GM19193 (cell line): Measurements from ENCODE around the gene TMPRSS6.

ENCODE experiments used
- POLR2A ChIP-seq: IDR thresholded peaks from 4 replicates; pipeline ENCODE4 v1.6.1; 2011; ENCODE audit not compliant: insufficient read depth, insufficient read length; ENCODE audit errors: extremely low read depth

The TMPRSS6 gene

DNA sequence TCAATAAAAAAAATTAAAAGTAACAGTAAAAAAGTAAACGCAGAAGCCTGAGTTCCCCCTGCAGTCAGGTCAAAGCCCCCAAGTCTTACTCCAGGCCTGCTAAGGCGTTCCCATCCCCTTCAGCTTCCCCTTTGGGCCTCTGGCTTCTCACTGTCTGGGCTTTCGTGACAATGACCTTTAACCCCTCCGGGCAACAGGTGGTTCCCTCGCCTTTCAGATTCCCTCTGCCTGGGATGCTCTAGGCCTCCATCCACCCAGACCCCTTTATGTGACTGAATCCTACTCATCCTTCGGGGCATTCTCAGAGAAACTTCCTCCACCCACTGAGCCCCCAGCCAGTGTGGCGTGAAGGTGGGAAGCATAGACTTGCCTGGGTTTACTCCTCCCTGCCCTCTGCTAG is 82.0 kb downstream of the TMPRSS6 start:
- no peak for TF ChIP-seq POLR2A

DNA sequence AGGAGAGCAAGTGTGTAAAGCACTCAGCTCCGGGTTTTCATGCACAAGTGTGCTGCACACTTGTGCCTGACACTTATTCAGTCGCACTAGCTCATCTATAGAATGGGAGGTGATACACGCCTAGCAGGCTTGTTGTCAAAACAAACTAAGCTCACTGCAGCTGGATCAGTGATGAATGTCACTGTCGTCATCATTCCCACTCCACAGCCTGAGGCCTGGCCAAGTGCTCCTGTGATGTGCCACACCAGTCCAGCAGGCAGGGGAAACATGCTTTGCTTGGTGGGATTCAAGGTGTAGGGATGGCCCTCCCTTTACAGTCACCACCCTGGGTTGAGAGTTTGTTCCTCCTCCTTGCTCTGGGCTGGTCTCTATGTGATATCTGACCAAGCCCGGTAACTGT is 83.2 kb downstream of the TMPRSS6 start:
- TF ChIP-seq POLR2A = no peak

DNA sequence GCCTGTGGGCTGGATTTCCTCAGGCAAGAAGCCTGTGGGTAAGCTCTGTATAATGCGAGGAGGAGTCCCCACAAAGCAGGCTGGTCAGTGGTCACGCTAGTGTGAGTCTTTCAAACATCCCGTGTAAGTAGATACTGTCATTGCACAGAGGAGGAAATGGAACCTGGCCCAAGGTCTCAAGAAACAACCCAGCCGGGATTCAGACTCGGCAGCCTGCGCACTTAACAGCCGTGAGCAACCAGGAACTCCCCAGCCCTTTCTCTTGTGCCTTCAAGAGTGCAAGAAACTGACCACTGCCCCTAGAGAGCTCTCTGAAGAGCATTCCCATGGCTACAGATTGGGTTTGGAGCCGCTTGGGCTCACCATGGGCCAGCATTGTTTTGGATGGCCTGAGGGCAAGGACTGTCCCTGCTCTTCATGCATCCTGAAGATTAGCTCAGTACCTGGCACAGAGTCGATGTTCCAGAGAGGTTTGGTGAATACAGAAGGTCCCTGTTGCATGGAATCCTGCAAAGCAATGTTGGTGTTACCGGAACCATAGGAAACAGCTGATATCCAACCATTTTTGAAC is 83.9 kb downstream of the TMPRSS6 start:
- no peak for TF ChIP-seq POLR2A

DNA sequence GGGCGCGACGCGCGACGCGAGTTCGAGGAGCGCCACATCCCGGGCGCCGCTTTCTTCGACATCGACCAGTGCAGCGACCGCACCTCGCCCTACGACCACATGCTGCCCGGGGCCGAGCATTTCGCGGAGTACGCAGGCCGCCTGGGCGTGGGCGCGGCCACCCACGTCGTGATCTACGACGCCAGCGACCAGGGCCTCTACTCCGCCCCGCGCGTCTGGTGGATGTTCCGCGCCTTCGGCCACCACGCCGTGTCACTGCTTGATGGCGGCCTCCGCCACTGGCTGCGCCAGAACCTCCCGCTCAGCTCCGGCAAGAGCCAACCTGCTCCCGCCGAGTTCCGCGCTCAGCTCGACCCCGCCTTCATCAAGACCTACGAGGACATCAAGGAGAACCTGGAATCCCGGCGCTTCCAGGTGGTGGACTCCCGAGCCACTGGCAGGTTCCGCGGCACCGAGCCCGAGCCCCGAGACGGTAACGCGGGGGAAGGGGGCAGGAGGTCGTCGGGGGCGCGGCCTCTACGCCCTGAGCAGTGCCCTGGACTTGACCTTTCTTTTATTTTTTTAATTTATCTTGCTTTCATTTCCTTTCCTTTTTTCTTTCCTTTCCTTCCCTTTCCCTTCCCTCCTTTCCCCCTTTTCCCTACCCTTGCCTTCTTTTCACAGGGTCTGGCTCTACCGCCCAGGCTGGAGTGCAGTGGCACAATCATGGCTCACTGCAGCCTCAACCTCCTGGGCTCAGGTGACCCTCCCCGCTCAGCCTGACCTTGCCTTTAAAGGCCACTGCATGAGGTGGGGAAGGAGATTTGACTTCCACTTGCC is 85.0 kb downstream of the TMPRSS6 start:
- TF ChIP-seq POLR2A = no peak

DNA sequence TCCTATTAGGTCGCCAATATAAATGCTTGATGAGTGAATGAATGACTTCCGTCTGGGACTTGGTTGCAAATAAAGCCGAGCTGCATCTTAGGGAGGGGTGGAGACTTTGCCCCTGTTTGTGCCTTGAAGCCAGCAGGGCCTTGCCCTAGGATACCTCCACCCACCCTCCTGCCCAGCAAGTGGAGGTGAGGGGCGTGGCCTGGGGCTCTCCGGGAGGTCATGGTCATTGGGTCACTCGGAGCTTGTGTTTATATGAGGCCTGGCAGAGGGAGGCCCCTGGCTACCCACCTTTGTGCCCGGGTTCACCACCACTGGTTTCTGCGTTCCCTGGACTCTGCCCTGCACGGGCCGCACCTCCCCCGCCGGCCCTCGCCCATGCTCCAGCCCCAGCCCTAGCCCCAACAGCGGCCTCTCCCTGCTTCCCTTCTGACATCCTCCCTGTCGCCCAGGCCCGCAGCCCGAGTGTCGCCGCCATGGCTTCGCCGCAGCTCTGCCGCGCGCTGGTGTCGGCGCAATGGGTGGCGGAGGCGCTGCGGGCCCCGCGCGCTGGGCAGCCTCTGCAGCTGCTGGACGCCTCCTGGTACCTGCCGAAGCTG is 85.7 kb downstream of the TMPRSS6 start:
- TF ChIP-seq POLR2A = no peak

DNA sequence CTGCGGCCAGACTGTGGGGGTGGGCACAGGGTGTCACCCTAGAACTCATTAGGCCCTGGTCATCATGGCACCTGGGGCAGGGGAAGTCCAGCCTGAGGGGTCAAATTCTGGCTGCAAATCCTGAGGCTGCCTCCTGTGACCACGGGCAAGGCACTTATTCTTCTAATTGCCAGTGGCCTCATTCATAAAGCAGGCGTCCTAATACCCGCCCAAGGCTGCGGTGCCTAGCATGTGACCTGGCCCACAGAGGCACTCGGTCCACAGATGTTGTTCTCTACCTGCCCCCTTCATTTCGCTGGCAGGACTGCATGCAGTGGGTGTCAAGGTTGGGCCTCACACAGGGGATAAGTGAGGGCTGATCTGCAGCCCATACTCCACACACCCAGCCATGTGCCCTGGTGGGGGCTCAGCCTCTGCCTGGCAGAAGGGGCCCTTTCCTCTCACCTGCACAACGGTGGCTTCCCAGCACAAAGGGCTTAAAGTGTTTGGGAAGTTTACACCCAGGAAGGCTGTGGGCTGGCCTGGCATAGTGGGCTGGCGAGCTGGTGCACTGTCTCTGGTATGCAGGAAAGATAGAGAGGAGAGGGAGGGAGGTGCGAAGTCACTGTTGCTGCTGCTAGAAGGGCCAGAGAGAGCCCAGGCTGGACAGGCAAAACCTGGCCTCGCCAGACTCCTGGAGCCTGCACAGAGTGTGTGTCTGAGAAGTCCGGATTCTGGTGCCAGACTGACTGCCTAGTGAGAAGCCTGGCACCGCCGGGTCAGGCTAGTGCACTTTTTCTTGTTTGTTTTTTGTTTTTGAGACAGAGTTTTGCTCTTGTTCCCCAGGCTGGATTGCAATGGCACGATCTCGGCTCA is 86.8 kb downstream of the TMPRSS6 start:
- TF ChIP-seq POLR2A = no peak

DNA sequence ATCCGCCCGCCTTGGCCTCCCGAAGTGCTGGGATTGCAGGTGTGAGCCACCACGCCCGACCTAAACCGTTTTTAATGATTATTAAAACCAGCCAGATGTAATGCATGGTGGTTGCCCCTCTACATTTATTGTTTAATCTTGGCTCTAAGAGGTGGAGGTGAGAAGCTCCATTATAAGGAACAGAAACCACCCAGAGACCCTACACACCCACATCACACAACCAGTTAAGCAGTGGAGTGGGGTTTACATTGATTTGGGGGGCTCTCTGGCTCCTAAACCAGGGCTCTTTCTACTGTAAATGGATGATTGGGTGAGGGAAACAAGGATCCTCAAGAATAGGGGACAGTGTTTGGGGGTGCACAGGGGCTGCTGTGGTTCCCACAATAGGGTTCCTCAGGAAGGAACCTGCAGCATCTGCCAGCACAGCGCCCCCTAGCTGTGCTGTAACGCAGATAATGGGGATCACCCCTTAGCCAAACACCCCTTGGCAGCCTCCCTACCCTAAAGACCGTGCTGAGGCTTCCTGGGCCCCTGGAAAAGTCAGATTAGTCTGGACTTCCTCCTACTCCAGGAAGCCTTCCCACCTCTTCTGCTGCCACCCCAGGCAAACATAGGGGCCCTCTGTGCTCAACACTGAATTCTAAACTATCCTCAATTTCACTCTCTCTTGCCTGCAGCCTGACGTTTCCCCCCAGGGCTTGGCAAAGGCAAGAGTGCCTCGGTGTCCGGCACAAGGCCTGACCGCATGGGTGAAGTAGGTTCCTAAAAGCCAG is 87.6 kb downstream of the TMPRSS6 start:
- TF ChIP-seq POLR2A = no peak

DNA sequence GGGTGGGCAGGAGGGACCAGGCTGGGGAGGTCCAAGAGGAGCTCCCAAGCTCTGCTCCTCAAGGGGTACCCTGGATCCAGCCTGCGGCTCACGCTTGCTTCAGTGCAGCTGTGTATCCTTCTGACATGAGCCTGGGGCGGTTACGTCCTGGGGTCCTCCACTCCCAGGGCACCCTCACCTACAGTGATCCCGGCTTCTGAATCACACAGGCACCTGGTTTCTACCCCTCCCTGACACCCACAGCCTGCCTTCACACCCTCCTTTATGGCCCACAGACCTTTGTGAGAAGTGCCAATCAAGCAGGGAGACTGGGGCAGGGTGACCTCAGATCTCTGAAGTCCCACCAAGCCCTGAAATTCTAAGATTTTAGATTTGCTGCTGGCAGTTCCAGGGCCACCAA is 88.5 kb downstream of the TMPRSS6 start:
- no peak for TF ChIP-seq POLR2A

DNA sequence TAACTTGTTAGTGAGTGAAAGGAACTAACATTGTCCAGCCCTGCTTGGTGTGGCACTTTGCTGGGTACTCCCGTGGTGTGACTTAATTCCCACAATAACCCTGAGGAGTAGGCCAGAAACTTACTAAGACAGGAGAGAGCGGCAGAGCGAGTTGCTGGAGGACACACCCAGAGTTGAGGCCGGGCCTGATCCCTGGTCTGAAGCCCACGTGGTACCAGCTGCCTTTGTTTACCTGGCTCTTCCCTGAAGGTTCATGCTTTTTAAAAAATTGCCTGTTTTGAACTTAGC is 89.4 kb downstream of the TMPRSS6 start:
- TF ChIP-seq POLR2A = no peak

DNA sequence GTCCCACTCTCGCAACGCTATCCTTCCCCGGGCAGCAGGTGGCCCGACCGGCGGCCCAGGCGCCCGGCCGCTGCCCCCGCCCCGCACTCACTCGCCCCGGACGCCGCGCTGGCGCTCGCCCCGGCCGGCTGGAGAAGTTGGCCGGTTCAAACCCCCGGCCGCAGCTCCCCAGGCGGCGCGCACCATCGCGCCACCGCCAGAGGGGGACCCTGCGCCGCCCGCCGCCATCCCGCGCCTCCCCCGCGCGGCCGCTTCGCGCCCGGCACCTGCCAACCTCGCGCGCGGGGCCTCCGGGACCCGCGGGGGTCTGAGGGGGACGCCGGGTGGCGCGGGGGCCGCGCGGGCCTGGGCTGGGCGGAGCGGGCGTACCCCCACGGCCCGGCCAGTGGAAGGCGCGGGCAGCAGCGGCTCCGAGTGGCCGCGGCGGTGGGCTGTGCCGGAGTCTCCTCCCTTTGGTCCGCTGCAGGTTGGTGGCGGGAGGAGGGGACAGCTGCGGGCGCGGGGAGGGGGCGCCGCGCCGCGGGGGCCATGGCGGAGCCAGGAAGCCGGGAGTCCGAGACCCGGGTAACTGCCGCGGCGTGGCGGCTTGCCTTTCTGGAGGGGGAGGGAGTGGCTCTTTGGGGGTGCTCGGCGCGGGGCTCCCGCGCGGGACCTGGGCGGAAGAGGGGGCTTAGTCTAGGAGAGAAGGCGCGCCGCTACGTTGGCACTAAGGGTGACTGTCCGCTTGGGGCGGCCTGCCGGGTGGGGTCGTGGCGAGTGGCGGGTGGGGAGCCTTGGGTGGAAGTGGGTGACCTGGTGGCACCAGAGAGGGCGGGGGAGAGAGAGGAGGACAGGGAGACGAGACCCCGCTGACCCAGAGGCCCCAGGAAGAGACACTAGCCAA is 90.0 kb downstream of the TMPRSS6 start, which contains the start of the genes MPST and TST:
MPST (plus strand) TSS at position 434 of the 883 bp plus-strand sequence; CDS start at position 529, 95 bp downstream.
TST (minus strand) TSS at position 139 of the 883 bp plus-strand sequence. CDS start 715 bp downstream, outside the sequence.
- peak; percentile 68 for TF ChIP-seq POLR2A

DNA sequence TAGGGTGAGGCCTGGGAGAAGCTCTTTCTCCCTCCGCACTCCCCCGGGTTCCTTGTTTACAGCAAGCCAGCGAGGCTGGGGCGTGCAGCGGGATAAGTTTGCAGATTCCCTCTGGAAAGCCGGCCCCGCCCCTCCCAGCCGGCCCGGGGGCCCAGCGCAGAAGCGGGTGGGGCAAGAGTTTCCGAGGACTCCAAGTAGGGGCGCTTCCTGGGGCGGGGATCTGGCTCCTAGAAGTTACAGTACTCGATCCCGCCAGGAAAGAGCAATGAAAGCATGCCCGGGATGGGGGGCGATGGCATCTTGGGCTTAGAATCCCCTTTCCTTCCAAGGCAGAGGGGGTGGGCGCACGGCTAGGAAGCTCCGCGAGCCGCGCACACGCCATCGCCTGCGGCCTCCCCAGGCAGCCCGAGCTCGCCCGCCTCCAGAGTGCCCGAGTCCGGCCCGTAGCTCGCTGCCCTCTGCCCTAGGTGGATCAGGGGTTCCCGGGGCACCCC is 90.7 kb downstream of the TMPRSS6 start:
- TF ChIP-seq POLR2A = no peak

DNA sequence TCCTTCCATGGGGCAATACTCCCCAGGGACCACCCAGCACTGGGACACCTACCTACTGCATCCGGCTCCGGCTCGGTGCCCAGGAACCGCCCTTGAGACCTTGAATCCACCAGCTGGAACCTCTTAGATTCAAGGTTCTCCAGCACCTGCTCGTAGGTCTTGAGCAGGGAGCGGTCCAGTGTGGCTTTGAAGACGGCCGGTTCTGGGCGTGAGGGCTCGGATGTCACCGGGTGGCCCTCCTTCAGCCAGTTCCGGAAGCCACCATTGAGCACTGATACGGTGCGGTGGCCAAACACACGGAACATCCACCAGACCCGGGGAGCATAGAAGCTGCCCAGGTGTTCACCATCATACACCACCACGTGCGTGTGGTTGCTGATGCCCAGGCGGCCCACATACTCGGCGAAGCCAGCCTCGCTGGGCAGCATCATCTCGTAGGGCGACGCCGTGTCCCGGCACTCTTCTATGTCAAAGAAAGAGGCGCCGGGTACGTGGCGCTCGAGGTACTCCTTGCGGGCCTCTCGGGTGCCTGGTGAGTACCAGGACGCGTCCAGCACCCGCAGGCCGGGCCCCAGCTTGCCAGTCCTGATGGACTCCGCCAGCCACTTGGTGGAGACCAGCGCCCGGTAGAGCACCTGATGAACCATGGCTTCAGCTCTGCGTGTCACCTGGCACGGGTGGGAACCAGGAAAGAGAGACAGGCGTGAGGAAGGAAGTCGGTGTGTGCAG is 91.3 kb downstream of the TMPRSS6 start:
- no peak for TF ChIP-seq POLR2A

DNA sequence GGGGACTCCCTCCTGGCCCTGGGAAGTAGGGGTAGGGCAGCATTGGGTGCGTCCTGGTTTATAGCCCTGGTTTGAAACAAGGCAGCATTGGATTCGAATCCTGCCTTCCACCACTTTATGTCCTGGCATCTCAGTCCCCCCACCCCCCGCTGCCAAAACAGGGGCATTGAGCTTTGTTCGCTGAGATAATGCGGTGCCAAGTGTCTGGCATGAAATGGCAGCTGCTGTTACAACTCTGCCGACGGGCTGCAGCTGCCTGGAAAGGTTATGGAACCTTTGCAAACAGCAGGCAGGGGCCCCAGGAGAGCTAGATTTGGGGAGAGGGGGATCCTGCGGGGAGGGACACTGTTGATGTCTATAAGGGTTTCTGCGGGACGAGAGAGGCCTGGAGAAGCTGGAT is 92.2 kb downstream of the TMPRSS6 start:
- no peak for TF ChIP-seq POLR2A
